ENCODE data around the gene LY6G6C.

Gene LY6G6C

GRCh38 chr6:31701666-31702404 is 19.7 kb downstream of the LY6G6C start:
- Histone ChIP-seq H3K36me3 (ENCODE audit: control insufficient read depth, low read length) (peaks cover 30% of the 10 kb centered on the region), H3K9me3 (ENCODE audit: control insufficient read depth, insufficient read depth, low read length) (no peaks in the 10 kb centered on the region), H3K4me1 (ENCODE audit: control insufficient read depth, low read length) (peaks cover 23% of the 10 kb centered on the region), H3K4me2 (ENCODE audit: low read length) (peak overlapping the region; percentile 74), H3K27me3 (ENCODE audit: control insufficient read depth, low read length) (no peaks in the 10 kb centered on the region), H4K20me1 (ENCODE audit: control insufficient read depth, insufficient read depth, low read depth, low read length) (0 out of 2 replicates have a peak, but pooled peaks cover 4% of the 10 kb centered on the region), H3K27ac (ENCODE audit: low read depth, low read length) (peak overlapping the region; percentile 74), H3F3A (ENCODE audit: control insufficient read depth, insufficient read depth) (peaks cover 13% of the 10 kb centered on the region), H3K9me2 (replicated peaks; ENCODE audit: control insufficient read depth, low read length) (no peaks in the 10 kb centered on the region), H3K79me2 (ENCODE audit: control insufficient read depth, low read length) (peaks cover 24% of the 10 kb centered on the region), H3K4me3 (ENCODE audit: low read length) (peak overlapping the region; percentile 88)
- TF ChIP-seq EZH2phosphoT487 (IDR thresholded peaks at IDR 0.05; ENCODE audit: borderline replicate concordance, low read length), result no peak
- no peak for TF ChIP-seq CTCF (IDR thresholded peaks at IDR 0.05; ENCODE audit: low read depth, low read length, poor library complexity, severe bottlenecking)

- peaks cover 32% of the 10 kb centered on the region for H3K36me3 ChIP-seq (ENCODE audit: control insufficient read depth, low read length)
- 0 out of 2 replicates have a peak, but pooled peaks cover 4% of the 10 kb centered on the region for H4K20me1 ChIP-seq (ENCODE audit: control insufficient read depth, insufficient read depth, low read depth, low read length)
- H3K79me2 ChIP-seq (ENCODE audit: control insufficient read depth, low read length), result peaks cover 24% of the 10 kb centered on the region
- H3K9me2 ChIP-seq (replicated peaks; ENCODE audit: control insufficient read depth, low read length), result no peaks in the 10 kb centered on the region
- no peaks in the 10 kb centered on the region for H3K9me3 ChIP-seq (ENCODE audit: control insufficient read depth, insufficient read depth, low read length)
- TF ChIP-seq CTCF (IDR thresholded peaks at IDR 0.05; ENCODE audit: low read depth, low read length, poor library complexity, severe bottlenecking) (no peak), EZH2phosphoT487 (IDR thresholded peaks at IDR 0.05; ENCODE audit: borderline replicate concordance, low read length) (no peak)
- H3F3A ChIP-seq (ENCODE audit: control insufficient read depth, insufficient read depth), result peaks cover 12% of the 10 kb centered on the region
- peak overlapping the region; percentile 74 for H3K4me2 ChIP-seq (ENCODE audit: low read length)
- no peak overlapping the region for H3K27ac ChIP-seq (ENCODE audit: low read depth, low read length)
- H3K4me1 ChIP-seq (ENCODE audit: control insufficient read depth, low read length), result peaks cover 23% of the 10 kb centered on the region
- H3K4me3 ChIP-seq (ENCODE audit: low read length), result no peak overlapping the region
- no peaks in the 10 kb centered on the region for H3K27me3 ChIP-seq (ENCODE audit: control insufficient read depth, low read length)
Measured at GRCh38 chr6:31700740-31701401, 20.7 kb downstream of the LY6G6C start.

DNA sequence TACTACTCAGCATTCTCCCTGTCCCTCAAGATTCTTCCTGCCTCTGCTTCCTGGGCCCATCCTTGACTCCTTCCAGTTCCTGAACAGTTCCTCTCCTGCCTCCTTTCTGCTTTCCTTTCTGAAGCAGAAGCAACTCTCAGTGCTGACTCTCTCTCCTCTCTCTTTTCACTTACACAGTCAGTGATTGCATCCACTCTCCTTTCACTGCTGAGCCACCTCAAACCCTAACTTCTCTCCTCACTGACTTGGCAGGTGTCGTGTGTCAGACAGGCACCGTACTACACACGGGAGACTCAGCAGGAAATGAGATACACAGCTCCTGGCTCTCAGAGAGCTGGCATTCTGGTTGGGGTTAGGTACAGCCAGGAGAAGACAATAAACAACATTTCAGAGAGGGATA is 24.0 kb downstream of the LY6G6C start:
- Histone ChIP-seq H3K9me3 (ENCODE audit: control insufficient read depth, insufficient read depth, low read length) (no peaks in the 10 kb centered on the region), H3K9me2 (replicated peaks; ENCODE audit: control insufficient read depth, low read length) (no peaks in the 10 kb centered on the region), H4K20me1 (ENCODE audit: control insufficient read depth, insufficient read depth, low read depth, low read length) (0 out of 2 replicates have a peak, but pooled peaks cover 4% of the 10 kb centered on the region), H3K36me3 (ENCODE audit: control insufficient read depth, low read length) (peaks cover 45% of the 10 kb centered on the region), H3K4me2 (ENCODE audit: low read length) (no peak overlapping the region), H3K4me1 (ENCODE audit: control insufficient read depth, low read length) (peaks cover 16% of the 10 kb centered on the region), H3K27me3 (ENCODE audit: control insufficient read depth, low read length) (no peaks in the 10 kb centered on the region), H3K27ac (ENCODE audit: low read depth, low read length) (no peak overlapping the region), H3K79me2 (ENCODE audit: control insufficient read depth, low read length) (peaks cover 22% of the 10 kb centered on the region), H3K4me3 (ENCODE audit: low read length) (no peak overlapping the region), H3F3A (ENCODE audit: control insufficient read depth, insufficient read depth) (peaks cover 7% of the 10 kb centered on the region)
- TF ChIP-seq EZH2phosphoT487 (IDR thresholded peaks at IDR 0.05; ENCODE audit: borderline replicate concordance, low read length) (no peak), CTCF (IDR thresholded peaks at IDR 0.05; ENCODE audit: low read depth, low read length, poor library complexity, severe bottlenecking) (no peak)
